ENCODE measurements around the gene GPR18.

The GPR18 gene, protein sequence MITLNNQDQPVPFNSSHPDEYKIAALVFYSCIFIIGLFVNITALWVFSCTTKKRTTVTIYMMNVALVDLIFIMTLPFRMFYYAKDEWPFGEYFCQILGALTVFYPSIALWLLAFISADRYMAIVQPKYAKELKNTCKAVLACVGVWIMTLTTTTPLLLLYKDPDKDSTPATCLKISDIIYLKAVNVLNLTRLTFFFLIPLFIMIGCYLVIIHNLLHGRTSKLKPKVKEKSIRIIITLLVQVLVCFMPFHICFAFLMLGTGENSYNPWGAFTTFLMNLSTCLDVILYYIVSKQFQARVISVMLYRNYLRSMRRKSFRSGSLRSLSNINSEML

DNA sequence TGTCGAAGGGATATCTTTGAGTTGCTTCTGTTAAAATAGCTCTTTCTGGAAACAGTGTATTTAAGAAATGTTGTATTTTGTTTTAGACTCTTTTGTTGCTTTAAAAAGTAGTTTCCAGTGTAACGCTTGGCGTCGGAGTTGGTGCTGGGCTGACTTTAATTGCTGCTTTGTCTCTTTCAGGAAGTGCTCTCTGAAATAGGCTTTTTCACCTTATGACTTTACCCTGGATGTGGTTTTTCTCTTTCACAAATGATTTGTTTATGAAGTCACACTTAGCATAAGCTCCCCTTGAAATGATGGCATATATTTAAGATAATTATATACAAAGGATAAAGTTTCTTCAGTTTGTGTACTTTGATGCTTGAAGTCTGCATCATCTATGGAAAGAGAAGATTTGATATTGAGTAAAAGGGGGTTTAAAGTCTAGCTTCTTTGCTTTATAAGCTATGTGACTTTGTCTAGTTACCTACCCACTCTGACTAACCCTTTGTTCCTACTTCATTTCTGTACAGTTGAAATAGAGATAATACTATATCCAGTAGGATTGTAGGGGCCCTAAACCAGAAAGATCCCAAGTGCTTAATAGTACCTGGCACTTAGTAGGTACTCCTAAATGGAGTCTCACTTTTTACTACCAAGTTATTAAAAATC, at the start of gene GPR18:
Gene GPR18 (minus strand): TSS at position 170 of the 651 bp plus-strand sequence. CDS start 2,507 bp downstream, outside the sequence.
- peak; percentile 85 for DNase-seq

DNA sequence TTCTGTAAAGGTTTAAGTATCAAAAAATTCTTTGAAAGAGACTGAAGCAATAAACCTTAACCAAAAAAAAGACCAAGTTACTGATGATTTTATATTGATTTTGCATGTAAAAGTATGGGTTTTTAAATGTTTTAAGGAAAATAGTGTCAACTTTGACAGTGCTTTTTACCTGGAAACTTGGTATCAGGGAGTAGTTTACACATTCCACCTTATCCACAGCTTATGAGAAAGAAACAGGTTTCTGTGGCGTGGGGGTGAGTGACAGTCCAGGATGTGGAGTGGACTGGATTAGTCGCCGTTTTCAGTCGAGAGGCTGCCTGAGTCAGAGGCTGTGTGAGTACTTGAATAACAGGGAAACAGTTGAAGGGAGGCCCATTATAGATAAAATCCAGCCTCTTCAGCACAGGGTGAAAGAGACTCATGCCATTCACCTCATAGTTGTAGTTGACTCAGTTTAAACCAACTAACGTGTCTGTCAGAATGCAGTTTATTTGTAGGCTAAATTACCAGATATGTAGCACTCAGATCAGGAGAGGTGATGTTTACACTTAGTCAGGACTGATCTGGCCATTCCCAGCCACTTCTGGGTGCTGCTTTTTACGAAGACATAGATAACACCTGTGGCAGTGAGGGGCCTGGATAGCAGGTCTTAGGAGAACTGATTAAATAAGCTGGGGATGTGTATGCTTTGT, 49.6 kb upstream of the GPR18 start:
- peak; percentile 91 for DNase-seq

DNA sequence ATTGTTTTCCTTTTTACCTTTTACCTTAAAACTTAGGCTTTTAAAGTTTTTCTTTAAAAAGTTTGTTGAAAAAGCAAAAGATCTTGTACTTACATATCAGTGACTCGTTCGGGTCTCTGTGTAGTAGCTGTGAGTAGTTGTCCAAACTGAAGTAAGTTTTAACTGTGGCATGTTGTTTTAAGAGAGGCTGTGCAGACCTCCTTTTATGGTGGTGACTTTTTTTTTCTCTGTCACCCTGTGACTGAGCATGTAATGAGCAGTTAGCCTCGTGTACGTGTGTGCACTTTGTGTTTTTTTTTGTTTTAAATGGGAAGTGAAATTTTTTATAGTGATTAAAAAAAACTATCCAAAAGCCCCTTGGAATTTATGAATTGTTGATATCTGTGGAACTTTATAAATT, 49.1 kb upstream of the GPR18 start, which contains the start of gene GPR183:
Gene GPR183 (minus strand): TSS at position 153 of the 400 bp plus-strand sequence. CDS start 11,254 bp downstream, outside the sequence.
- DNase-seq = peak; percentile 80

DNA sequence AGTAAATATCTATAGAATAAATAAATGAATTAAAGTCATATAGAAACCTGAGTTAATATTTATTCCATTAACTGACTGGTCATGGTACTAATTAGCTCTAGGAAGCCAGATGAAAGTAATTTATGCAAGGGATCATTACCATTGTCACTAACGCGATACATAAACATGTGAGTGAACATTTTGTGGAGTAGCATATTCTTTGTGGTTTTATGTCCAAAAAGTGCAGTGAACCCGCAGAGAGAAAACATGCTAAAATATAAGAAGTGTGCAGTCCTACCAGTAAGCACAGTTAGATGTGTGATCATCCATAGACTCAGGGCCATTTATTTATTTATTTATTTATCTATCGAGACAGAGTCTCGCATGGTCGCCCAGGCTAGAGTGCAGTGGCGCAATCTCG, 47.4 kb upstream of the GPR18 start:
- no peak for DNase-seq

DNA sequence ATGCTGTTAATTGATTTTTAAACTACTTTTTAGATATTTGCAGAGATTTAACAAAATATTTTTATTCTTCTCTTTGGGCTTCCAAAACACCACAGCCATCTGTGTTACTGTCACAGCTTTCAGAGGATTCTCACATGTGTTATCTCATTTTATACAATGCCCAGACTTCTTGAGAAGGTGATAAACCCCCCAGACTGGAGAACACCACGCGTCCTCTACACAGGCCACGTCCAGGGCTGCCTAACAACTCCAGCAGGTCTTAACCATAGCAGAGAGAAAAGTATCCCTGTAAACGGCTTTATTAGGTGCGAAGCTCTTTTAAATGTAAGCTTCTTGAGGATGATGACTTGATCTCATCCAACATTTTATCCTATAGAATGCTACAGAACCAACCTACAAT, 47.0 kb upstream of the GPR18 start:
- no peak for DNase-seq

DNA sequence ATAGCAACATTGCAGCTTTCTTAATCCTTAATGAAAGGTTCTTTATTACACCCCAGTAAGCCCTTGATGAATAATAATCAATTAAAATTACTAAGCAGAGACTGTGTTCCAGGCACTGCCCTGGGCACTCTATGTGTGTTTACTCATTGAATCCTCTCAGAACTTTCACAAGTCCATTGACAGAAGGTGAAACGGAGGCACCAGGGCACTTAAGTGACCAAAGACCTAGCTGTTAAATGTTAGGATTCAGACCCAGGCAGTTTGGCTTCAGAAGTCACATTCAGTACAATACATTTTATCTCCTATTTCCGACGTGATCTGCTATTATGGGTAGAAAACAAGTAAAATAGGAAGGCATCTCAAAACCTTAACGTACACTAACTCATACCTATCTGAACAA, 46.4 kb upstream of the GPR18 start:
- DNase-seq = no peak

DNA sequence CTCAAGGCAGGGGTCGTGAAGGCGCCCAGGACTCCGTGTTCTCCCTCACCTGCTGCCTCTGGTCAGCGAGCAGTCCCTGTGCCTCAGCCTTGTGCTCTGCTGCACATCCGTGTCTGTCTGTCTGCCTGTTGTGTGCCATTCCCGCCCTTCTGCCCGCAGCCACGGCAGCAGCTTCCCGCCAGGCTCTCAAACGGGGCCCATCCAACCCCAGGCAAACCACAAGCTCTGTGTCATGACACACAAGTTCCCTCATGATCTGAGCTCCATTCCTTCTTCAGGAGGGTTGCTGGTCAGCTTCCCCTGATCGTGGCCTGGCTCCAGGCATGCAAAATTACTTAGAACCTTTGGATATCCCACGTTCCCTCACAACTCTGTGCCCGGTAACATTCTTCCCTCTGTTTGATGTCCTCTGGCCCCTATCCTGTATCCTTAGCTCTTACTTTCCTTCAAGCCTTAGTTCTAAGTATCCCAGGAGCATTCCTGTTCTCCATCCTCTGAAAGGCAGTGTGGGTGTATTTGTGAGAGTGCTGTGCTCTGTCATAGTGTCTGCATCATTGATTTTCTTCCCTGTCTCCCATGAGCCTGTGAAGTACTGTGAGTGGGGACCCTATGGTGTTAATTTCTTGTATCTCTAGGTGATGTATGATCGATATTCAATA, 45.8 kb upstream of the GPR18 start:
- peak; percentile 76 for DNase-seq

DNA sequence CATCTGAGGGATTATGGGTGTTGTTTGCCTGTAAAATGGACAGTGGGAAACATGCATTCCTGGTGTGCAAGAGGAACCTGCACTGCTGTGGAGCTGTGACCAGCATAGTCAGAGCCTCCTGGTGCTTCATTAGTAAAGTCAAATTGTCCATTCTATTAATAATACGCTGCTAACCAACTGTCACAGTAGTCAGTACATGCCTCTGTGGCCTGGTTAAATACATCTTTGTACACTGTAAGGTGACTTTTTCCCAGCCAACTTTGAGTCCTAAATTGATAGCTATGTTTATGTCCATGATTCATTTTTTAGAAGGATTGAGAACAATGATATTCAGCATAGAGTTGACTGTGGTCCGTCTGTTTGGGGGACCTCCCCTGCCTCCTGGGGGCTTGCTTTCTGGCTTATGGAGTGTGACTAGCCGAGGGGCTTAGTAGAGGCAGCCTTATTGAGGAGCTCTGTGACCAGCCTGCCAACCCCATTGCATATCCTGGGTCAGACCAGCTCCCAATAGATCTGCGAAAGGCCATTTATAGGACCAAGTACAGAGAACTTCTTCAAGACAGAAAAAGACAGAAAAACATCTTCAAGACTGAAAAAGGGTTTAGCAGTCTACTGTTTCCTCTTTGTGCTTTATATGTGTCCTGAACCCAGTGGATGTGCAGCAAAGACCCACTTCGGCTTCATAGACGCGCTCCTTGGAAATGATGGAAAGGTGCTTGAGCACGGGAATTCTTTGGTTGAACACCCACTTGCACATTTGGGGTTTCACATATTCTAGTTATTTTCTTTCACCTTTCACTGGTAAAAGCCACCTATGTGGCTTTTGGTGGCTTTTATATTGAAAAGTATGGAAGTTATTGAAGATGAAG, 44.7 kb upstream of the GPR18 start:
- no peak for DNase-seq

DNA sequence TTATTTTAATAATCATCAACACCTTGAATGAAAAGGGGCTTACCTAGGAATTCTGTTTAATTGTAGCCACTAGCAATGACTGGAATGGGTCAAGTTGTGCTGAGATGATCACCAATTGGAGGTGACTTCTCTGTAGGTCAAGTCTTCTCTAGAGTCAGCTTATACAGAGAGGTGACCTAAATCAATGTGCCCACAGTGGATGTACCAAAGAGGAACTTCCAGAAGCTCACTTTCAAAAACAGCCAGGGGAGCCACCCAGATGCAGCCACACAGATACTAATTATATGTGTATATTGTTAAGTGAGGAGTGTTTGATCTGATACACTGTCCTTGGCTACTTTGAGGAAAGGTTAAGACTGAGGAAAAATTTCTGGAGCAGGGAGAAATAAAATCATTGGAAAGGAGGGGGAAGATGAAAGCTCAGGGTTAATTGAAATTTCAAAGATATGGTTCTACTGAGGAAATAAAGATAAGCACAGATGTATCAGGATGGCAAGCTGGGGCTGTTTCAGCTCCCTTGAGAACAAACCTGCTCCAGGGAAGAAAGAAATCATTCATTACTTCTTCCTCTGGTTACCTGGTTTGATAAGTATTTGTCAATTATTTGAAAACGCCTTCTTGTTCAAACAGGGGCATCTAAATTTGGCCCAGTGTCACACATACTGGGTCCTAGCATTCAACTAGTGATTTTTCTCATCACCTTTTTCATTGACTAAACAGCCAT, 43.9 kb upstream of the GPR18 start:
- no peak for DNase-seq

DNA sequence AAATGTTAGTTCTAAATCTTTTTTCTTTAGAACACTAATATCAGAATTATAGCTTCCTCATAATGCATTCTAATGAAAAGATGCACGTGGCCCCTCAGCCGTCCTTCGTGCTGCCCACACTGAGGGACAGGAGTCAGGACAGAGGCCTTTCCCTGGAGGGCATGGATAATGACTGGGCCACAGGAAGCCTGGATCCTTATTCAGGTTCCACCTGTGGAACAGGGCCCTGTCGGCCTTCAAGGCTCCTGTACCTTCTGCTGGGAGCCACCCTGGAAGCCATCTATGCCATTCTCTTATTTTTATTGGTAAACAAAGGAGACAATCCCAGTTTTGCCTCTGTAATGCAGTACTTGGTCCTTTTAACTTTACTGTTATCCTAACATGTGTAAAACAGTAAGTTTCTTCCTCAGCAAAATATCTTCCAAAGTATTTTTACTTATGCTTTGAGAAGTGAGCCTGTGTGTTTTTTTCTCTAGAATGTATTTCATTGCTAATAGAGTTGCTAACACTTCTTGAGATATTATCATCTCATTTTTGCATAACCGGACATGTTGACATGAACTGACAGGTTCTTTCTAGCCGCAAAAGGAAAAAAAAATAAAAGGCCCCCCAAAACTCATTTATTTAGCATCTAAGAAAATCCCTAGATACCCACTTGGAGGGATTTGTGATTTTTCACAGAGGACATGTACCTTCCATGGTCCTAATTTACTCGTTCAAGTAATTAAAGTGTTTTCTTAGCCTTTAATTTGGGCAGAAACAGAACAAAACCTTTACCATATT, 43.1 kb upstream of the GPR18 start:
- no peak for DNase-seq

DNA sequence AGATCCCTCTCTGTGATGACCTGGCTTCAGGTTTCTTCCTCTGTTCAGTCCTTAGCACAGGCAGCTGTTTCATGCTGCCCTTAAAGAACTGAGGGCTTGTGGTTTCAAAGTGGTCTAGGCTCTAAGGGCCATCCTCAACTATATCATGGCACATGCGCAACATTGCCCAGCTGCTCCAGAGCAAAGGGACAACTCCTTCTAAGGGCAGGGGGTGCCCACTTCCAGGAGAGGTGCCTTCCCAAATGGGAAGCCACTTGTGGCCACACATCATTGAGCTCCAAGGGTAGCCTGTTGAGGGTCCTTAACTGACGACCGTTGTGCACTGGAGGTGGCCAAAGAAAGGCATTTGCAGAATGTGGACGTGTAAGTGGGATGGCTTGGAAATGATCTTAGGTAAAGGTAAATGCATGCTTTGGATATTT, 41.8 kb upstream of the GPR18 start:
- DNase-seq = no peak

DNA sequence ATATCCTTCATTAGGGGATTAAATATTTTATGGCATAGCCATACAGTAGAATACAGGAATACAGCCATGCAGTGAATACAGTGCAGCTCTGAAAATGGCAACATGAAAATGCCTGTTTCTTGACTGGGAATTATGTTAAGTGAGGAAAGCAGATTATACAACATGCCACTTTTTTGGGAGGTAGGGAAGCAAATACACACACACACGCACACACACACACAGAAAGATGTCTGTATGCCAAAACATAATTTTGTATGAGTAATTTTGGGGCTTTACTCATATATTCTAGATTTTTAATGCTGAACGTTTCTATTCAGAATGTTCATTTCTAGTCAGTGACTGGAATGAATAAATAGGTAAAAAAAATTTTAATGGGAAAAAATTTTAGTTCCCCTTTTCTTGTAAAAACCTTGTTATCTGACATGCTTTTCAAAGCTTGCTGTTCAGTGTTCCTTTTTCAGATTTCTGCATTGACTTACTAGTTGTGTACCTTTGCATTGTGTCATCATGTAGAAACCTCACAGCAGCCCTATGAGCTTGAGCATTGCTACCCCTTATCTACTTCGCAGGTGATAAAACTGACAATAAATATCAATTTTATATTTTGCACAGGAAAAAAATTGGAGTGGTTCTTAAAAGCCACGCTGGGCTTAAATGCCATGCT, 41.2 kb upstream of the GPR18 start:
- DNase-seq = no peak

DNA sequence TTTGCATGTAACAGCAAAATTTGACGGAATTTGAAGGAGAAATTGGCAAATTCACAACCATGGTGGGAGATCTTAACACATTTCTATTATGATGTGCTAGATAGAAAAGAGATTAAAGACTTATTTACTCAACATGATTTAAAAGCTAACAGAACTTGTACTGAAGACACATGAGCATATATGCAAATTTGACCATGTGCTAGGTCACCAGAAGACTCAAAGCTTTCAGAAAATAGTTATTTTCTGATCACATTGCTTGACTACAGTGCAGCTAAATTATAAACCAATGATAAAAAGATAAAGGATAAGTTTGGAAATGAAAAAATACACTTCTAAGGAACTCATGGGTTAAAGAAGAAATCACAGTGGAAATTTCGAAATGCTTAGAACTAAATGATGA, 39.9 kb upstream of the GPR18 start:
- DNase-seq = no peak

DNA sequence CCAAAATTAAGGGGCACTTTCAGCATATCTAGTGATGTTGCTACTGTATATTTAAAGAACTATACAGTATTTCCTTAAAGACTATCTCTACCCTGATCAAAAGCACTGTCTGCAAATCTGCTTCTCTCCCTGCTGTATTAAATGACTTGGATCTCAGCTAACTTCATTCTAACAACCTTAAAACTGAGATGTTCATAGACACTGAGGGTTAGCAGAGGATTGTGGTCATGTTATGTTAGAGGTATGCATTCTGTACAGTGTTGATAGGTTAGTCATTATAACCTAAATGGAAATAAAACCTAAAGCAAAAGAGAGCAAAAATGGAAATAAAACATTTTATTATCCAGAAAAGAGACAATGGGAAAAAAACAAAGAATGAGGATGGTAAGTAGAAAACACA, 39.2 kb upstream of the GPR18 start:
- no peak for DNase-seq

DNA sequence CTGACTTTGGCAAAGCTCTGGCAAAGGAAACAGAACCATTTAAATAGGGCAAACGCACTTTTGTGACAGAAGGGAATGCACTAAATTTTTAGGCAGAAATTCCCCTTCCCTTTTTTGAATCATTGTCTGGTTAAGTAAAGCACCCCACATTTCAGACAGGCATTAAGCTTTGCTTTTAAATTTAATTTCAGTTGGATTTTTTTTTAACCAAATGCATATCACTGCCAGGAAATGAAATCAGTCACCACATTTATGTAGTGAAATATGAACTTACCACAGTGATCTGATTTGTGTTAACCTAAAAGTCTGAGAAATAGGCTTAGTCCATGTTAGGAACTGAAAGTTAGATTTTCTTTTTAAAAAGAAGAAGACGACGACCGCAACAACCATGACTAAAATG, 38.2 kb upstream of the GPR18 start:
- peak; percentile 73 for DNase-seq

DNA sequence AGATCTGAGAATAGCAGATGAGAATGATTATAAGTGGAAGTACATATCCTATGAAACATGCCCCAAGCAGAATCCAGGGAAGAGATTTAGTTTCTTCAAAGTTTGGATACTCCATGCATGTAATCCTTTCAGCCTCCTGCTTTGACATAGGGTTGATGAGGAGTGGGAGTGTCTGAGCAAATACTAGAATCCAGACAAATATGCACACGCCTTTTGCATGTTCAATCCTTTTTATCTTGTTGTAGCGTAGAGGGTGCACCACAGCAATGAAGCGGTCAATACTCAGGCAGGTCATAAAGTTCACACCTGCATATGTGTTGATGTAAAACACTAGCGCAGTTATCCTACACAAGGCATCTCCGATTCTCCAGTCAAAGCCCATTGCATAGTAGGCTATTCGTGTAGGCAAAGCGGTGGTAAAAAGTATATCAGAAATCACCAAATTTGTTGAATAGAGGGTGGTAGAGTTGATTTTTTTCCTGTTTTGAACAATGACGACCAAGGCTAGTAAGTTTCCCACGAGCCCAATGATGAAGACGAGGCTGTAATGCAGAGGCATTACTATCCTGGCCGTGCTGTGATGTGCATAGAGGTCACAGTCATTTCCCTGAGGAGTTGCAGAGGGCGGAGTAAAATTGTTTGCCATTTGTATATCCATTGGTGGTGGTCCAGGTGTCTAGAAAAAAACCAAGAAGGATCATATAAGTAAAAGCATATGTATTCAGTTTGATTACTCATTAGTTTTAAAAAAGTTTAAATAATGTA, 37.5 kb upstream of the GPR18 start:
- no peak for DNase-seq

DNA sequence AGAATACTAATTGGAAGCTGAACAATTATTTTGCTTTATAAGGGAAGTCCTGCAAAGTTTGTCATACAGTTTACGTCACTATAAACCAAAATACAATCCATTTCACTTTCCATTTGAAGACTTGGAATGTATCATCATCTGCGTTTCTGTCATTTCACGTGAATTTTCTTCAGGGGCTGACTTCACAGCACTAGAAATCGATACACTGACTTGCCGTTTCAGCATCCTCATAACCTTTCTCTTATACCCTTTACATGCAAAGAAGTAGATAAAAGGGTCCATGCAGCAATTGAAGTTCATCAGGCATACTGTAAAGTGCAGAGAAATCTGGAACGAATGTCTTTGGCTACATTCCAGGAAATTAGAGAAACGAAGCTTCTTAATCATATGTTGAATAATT, 36.8 kb upstream of the GPR18 start:
- no peak for DNase-seq

DNA sequence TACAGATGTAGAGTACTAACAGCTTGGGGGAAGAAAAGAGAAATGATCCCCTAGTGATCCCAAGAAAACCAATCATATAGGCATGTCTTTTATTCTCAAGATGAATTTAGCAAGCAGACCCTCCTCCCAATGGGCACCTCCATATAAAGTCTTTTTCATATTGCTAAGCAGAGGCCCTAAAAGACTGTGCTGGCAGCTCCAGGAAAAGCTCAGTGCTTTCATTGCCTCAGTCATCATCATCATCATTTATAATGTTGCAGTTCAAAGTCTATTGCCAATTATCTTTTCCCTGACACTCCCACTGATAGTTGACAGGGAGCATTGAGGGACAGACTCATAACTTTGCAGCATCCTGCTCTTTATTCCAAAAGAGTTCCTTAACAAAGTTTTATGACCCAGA, 36.0 kb upstream of the GPR18 start:
- no peak for DNase-seq

DNA sequence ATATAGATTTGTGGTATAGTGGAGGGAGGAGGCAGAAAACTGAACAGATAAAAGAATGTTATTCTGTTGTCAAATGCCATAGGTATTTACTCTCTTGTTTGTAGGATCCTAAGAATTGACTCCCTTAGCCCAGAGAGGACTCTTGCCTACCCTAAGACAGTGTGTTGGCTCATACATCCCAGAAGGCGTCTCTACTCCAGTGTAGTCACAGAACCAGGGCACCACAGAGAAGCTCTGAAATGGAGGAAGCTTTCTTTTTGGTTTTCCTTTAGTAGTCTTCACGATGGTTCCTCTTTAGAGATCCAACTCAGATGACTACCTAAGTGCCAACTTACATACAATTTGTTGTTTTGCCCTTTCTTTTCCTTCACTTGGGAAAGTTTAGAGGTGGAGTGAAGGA, 35.0 kb upstream of the GPR18 start:
- DNase-seq = no peak

Measured in activated CD4-positive, alpha-beta T cell treated with anti-CD3 and anti-CD28 coated beads, Interleukin-2, amount 50 U/mL, for 16 hours (primary cell).